GM12878 (cell line): Measurements from ENCODE around the gene EPS8. TPM values are rescaled to one million over a fixed set of nuclear protein-coding genes. Genes with fewer than 3 reads are reported as not detected.

Source experiments
- ATAC-seq: fragments of 200-7000 bp; cut with Tn5 transposase; 3 replicates; pipeline ENCODE4 v1.9.1; 2020; ENCODE audit warnings: mild to moderate bottlenecking, moderate library complexity
- BruUV-seq: library from RNA; stranded (reverse); fragments of 400-500 nt; replicated peaks from 2 replicates; lab custom pipeline; 2021; lab: Mats Ljungman, UMichigan
- CTCF ChIA-PET: fragments of 300-600 bp; sonication (Branson Sonifier 250); formaldehyde crosslinking; extraction: SDS; loops from one replicate; lab custom pipeline; 2021; ENCODE audit warnings: inconsistent platforms; lab: Yijun Ruan, JAX
- POLR2A ChIA-PET: fragments of 350-600 bp; formaldehyde crosslinking; extraction: SDS; loops from one replicate; lab custom pipeline; 2021; ENCODE audit warnings: inconsistent platforms; lab: Charles Lee
- RAD21 ChIA-PET: fragments of 300-600 bp; sonication (Branson Sonifier 250); formaldehyde crosslinking; loops from one replicate; lab custom pipeline; 2023; ENCODE audit warnings: antibody characterized with exemption; ENCODE audit not compliant: unreplicated experiment; lab: Charles Lee
- SMC1A ChIA-PET: fragments of 300-600 bp; sonication (Branson Sonifier 250); formaldehyde crosslinking; loops from one replicate; lab custom pipeline; 2023; ENCODE audit not compliant: unreplicated experiment, uncharacterized antibody; lab: Charles Lee
- DNase-seq: peaks from one replicate; pipeline ENCODE4 v3.0.0-alpha.2; 2011; ENCODE audit warnings: low read depth, low spot score
- FAIRE-seq: peaks from 3 replicates; lab custom pipeline; 2011; peaks lifted over from hg19 to GRCh38; lab: Jason Lieb, UNC
- H2AFZ ChIP-seq: 2 replicates; pipeline ENCODE4 v1.6.0; 2011; ENCODE audit warnings: low read depth, low read length, control low read depth; ENCODE audit not compliant: control insufficient read depth
- H3K27ac ChIP-seq: 2 replicates; pipeline ENCODE4 v1.5.1; 2011; ENCODE audit warnings: control low read depth; ENCODE audit not compliant: control insufficient read depth, insufficient read depth
- H3K27me3 ChIP-seq, 2 experiments: replicated peaks in 1 of 2; 2 replicates each; pipeline versions ENCODE4 v1.6.0 to v1.6.1; 2011; ENCODE audit warnings: low read length in 1 of 2; ENCODE audit not compliant: control insufficient read depth in 2 of 2, insufficient read depth in 2 of 2
- H3K36me3 ChIP-seq, 2 experiments: 2 replicates each; pipeline ENCODE4 v1.5.1; 2011; ENCODE audit warnings: low read length in 1 of 2; ENCODE audit not compliant: control insufficient read depth in 2 of 2, insufficient read depth in 2 of 2
- H3K4me1 ChIP-seq: 2 replicates; pipeline ENCODE4 v1.6.1; 2011; ENCODE audit warnings: mild to moderate bottlenecking, low read length, moderate library complexity, mixed read lengths; ENCODE audit not compliant: control insufficient read depth, insufficient read depth
- H3K4me2 ChIP-seq: 2 replicates; pipeline ENCODE4 v1.6.0; 2011; ENCODE audit warnings: control low read depth; ENCODE audit not compliant: control insufficient read depth, insufficient read depth
- H3K4me3 ChIP-seq: fragments of 200-600 bp; sonication (generic); 2 replicates; pipeline ENCODE4 v1.5.1; 2016
- H3K79me2 ChIP-seq: 2 replicates; pipeline ENCODE4 v1.6.0; 2011; ENCODE audit warnings: low read length; ENCODE audit not compliant: control insufficient read depth, insufficient read depth
- H3K9ac ChIP-seq: 2 replicates; pipeline ENCODE4 v1.8.0; 2011; ENCODE audit warnings: low read length, control low read depth, mixed read lengths; ENCODE audit not compliant: control insufficient read depth, insufficient read depth
- H3K9me3 ChIP-seq: replicated peaks from 3 replicates; pipeline ENCODE4 v1.5.1; 2011; ENCODE audit warnings: mild to moderate bottlenecking, low read length; ENCODE audit not compliant: control insufficient read depth, insufficient read depth
- H4K20me1 ChIP-seq: 2 replicates; pipeline ENCODE4 v1.6.0; 2011; ENCODE audit not compliant: control insufficient read depth, insufficient read depth
- CHD1 ChIP-seq: IDR thresholded peaks from 2 replicates; pipeline ENCODE4 v1.6.1; 2012; ENCODE audit warnings: low read depth, low read length, improper control_type of control experiment
- IRF5 ChIP-seq: fragments of 450-650 bp; IDR thresholded peaks from 2 replicates; pipeline ENCODE4 v1.6.1; 2017; ENCODE audit warnings: borderline replicate concordance
- JUND ChIP-seq: IDR thresholded peaks from 2 replicates; pipeline ENCODE4 v1.6.1; 2012; ENCODE audit warnings: low read depth, mild to moderate bottlenecking, low read length, improper control_type of control experiment, moderate library complexity
- KAT2A ChIP-seq: conservative IDR thresholded peaks from 2 replicates; pipeline ENCODE4 v1.6.1; 2011; ENCODE audit warnings: low read depth, low read length; ENCODE audit not compliant: control insufficient read depth
- MEF2B ChIP-seq: fragments of 450-650 bp; IDR thresholded peaks from 2 replicates; pipeline ENCODE4 v1.6.1; 2018; ENCODE audit warnings: mild to moderate bottlenecking, moderate library complexity; ENCODE audit not compliant: partially characterized antibody, poor library complexity, severe bottlenecking
- MTA2 ChIP-seq: fragments of 450-650 bp; IDR thresholded peaks from 2 replicates; pipeline ENCODE4 v1.6.1; 2016; ENCODE audit warnings: low read depth, mild to moderate bottlenecking, moderate library complexity
- NFYA ChIP-seq: IDR thresholded peaks from 2 replicates; pipeline ENCODE4 v1.6.1; 2011; ENCODE audit warnings: low read depth, mild to moderate bottlenecking, low read length, improper control_type of control experiment, borderline replicate concordance
- NFYB ChIP-seq: IDR thresholded peaks from 2 replicates; pipeline ENCODE4 v1.6.1; 2011; ENCODE audit warnings: low read depth, mild to moderate bottlenecking, low read length, improper control_type of control experiment, moderate library complexity; ENCODE audit not compliant: insufficient read depth
- NR2C2 ChIP-seq: IDR thresholded peaks from 2 replicates; pipeline ENCODE4 v1.6.1; 2011; ENCODE audit warnings: borderline replicate concordance, low read depth; ENCODE audit not compliant: control insufficient read depth, insufficient read length
- POLR2A ChIP-seq: IDR thresholded peaks from 2 replicates; pipeline ENCODE4 v1.6.1; 2011; ENCODE audit warnings: low read depth, mild to moderate bottlenecking, low read length
- RAD21 ChIP-seq: IDR thresholded peaks from 2 replicates; pipeline ENCODE4 v1.6.1; 2011; ENCODE audit warnings: mild to moderate bottlenecking, low read depth, low read length, moderate library complexity; ENCODE audit not compliant: insufficient read depth
- RELA ChIP-seq: fragments of 450-650 bp; IDR thresholded peaks from 2 replicates; pipeline ENCODE4 v1.8.0; 2014; ENCODE audit warnings: borderline replicate concordance; ENCODE audit not compliant: partially characterized antibody
- REST ChIP-seq: IDR thresholded peaks from 2 replicates; pipeline ENCODE4 v1.6.1; 2012; ENCODE audit warnings: mild to moderate bottlenecking, low read depth, low read length
- RUNX3 ChIP-seq: IDR thresholded peaks from 2 replicates; pipeline ENCODE4 v1.6.1; 2012; ENCODE audit warnings: low read length, inconsistent platforms
- SIN3A ChIP-seq: IDR thresholded peaks from 2 replicates; pipeline ENCODE4 v1.6.1; 2012; ENCODE audit warnings: low read depth, low read length, improper control_type of control experiment
- ZNF207 ChIP-seq: fragments of 450-650 bp; IDR thresholded peaks from 2 replicates; pipeline ENCODE4 v1.6.1; 2014; ENCODE audit warnings: antibody characterized with exemption, mild to moderate bottlenecking, borderline replicate concordance
- WGBS: methylation state at CpG from one replicate; pipeline ENCODE4 v1.1.6; 2016; ENCODE audit warnings: low lambda C conversion rate; ENCODE audit not compliant: insufficient replicate concordance, insufficient coverage; ENCODE audit errors: missing lambda C conversion rate; 5-methylcytosine and 5-hydroxymethylcytosine counted together
- in situ Hi-C: fragments of 300-500 bp; cut with MboI; formaldehyde crosslinking; loops from 9 replicates; pipeline ENCODE4 v1.14.3; 2018; ENCODE audit warnings: mixed read lengths
- intact Hi-C: fragments of 100-400 bp; cut with micrococcal nuclease; formaldehyde crosslinking; loops from one replicate; pipeline ENCODE4 v1.14.2; 2022; ENCODE audit not compliant: unreplicated experiment
- polyA plus RNA-seq, 11 experiments: library from polyadenylated mRNA; depleted of rRNA in 4 of 11; unstranded in 6 of 11; stranded (reverse) in 5 of 11; fragments of >200 nt; fragmentation: Nextera tagmentation in 4 of 11; fragmentation: Illumina TruSeq in 1 of 11; extraction: Ambion mirVana in 4 of 11; extraction: Trizol in 1 of 11; gene quantifications; 1 replicate in 1 of 11; 2 replicates in 10 of 11; pipeline versions ENCODE4 v1.2.1 to v1.2.3, GENCODE V29; 2011 to 2016; ENCODE audit warnings: inconsistent platforms in 2 of 11, missing spikeins in 2 of 11, low read depth in 1 of 11
- total RNA-seq, 4 experiments: library from RNA; depleted of rRNA in 3 of 4; stranded (reverse); fragments of >200 nt in 3 of 4; fragmentation: Illumina TruSeq in 1 of 4; extraction: Trizol in 1 of 4; gene quantifications; 2 replicates each; pipeline versions ENCODE4 v1.2.1 to v1.2.3, GENCODE V29; 2013 to 2021

The EPS8 gene
- total and polyA plus RNA-seq, 10 of the 15 experiments (the other 5 are each of a cell fraction or from before 2014, with no cell fraction given): 1.3 to 127 (median 3.4) TPM

GRCh38 chr12:15648558-15648957 is 140.6 kb downstream of the EPS8 start:
- no peak overlapping the region for H3K4me2 ChIP-seq
- WGBS: 100% methylated on average over 1 of the region's 1 CpG
- DNase-seq (no peak), ATAC-seq (no peak), FAIRE-seq (peak; percentile 7)
- H3K4me3 ChIP-seq: no peak overlapping the region
- RAD21 ChIA-PET: interaction anchor here (1.7 kb wide), 1 partner anchor 26 kb away, joined by 4 read pairs; no protein-coding TSS in a partner anchor
- SMC1A ChIA-PET: interaction anchor here (0.7 to 2.3 kb wide), 7 partner anchors 11 to 74 kb away, joined by 3 to 9 read pairs (median 4); no protein-coding TSS in a partner anchor
- no peaks in the 10 kb centered on the region for H3K9me3 ChIP-seq
- intact Hi-C loops: no loop called here
- no peaks in the 10 kb centered on the region for H3K4me1 ChIP-seq
- H4K20me1 ChIP-seq: no peaks in the 10 kb centered on the region
- H3K27ac ChIP-seq: no peak overlapping the region
- H3K36me3 ChIP-seq: no peaks in the 10 kb centered on the region
- TF ChIP-seq RAD21: no peak
- no peak for TF ChIP-seq NFYA
- no peak for TF ChIP-seq NR2C2
- TF ChIP-seq RELA: no peak
- TF ChIP-seq REST: no peak
- TF ChIP-seq RUNX3: no peak
- TF ChIP-seq MEF2B: no peak
- no peak for TF ChIP-seq ZNF207
- no peak for TF ChIP-seq JUND
- TF ChIP-seq KAT2A: no peak
- TF ChIP-seq POLR2A: no peak
- no peak for TF ChIP-seq NFYB
- TF ChIP-seq CHD1: no peak
- TF ChIP-seq SIN3A: no peak
- no peak for TF ChIP-seq IRF5
- no peak for TF ChIP-seq MTA2
- no TSS peak for BruUV-seq
- H3K9ac ChIP-seq: no peak overlapping the region
- no peaks in the 10 kb centered on the region for H3K79me2 ChIP-seq
- no peak overlapping the region for H2AFZ ChIP-seq
- in situ Hi-C loops: no loop called here
- no peaks in the 10 kb centered on the region for H3K27me3 ChIP-seq
- POLR2A ChIA-PET: no interaction called here
- CTCF ChIA-PET: interaction anchor here (1.0 kb wide), 1 partner anchor 10 kb away, joined by 3 read pairs; no protein-coding TSS in a partner anchor
